Liver (tissue), 9 donors: ENCODE data around the gene ZCCHC14. TPM values are rescaled to one million over a fixed set of nuclear protein-coding genes. Genes with fewer than 3 reads are reported as not detected.
"Not testable (repeated sequence)": the region's sequence is repeated elsewhere in the genome, so short reads cannot be mapped to it uniquely, and the experiment has no call there.

Experiments used
- DNase-seq: peaks from one replicate; pipeline ENCODE4 v3.0.0-alpha.2; 2017; ENCODE audit warnings: low spot score
- H3K27ac ChIP-seq, 2 donors: one replicate each; pipeline ENCODE4 v1.7.0; 2013; ENCODE audit warnings: inconsistent platforms in 2 of 2, low read length in 2 of 2, control low read depth in 1 of 2, low read depth in 1 of 2, mild to moderate bottlenecking in 1 of 2
- H3K27me3 ChIP-seq, 4 donors: one replicate each; pipeline versions ENCODE4 v1.6.1 to v1.7.0; 2013; ENCODE audit warnings: low read length in 3 of 4, inconsistent platforms in 1 of 4, mild to moderate bottlenecking in 1 of 4, moderate library complexity in 1 of 4; ENCODE audit not compliant: control insufficient read depth in 4 of 4, insufficient read depth in 4 of 4
- H3K36me3 ChIP-seq, 4 donors: one replicate each; pipeline versions ENCODE4 v1.6.1 to v1.7.0; 2013; ENCODE audit warnings: low read length in 3 of 4, mild to moderate bottlenecking in 3 of 4, low read depth in 1 of 4, moderate library complexity in 1 of 4; ENCODE audit not compliant: control insufficient read depth in 4 of 4, insufficient read depth in 3 of 4
- H3K4me1 ChIP-seq, 4 donors: one replicate each; pipeline versions ENCODE4 v1.6.1 to v1.7.0; 2013; ENCODE audit warnings: low read length in 3 of 4, mild to moderate bottlenecking in 3 of 4, moderate library complexity in 1 of 4; ENCODE audit not compliant: control insufficient read depth in 4 of 4, insufficient read depth in 4 of 4
- H3K4me3 ChIP-seq, 3 donors: one replicate each; pipeline versions ENCODE4 v1.6.1 to v1.7.0; 2013; ENCODE audit warnings: low read length in 3 of 3, control low read depth in 1 of 3, low read depth in 1 of 3, mild to moderate bottlenecking in 1 of 3
- H3K9ac ChIP-seq, 2 donors: one replicate each; pipeline ENCODE4 v1.7.0; 2013; ENCODE audit warnings: low read length in 2 of 2, mild to moderate bottlenecking in 2 of 2, moderate library complexity in 2 of 2, control low read depth in 1 of 2, low read depth in 1 of 2
- H3K9me3 ChIP-seq, 4 donors: one replicate each; pipeline versions ENCODE4 v1.6.1 to v1.7.0; 2013; ENCODE audit warnings: low read length in 3 of 4; ENCODE audit not compliant: control insufficient read depth in 4 of 4
- CTCF ChIP-seq: fragments of 150-350 bp; IDR thresholded peaks from 2 replicates; pipeline ENCODE4 v1.5.1; 2017; ENCODE audit warnings: improper control_type of control experiment, low read depth, low read length; ENCODE audit not compliant: missing input control
- EGR1 ChIP-seq, 2 donors: IDR thresholded peaks; 2 replicates each; pipeline ENCODE4 v1.6.1; 2016 to 2018; ENCODE audit warnings: antibody characterized with exemption in 2 of 2, low read depth in 2 of 2
- FOXA1 ChIP-seq: IDR thresholded peaks from 2 replicates; pipeline ENCODE4 v1.6.1; 2016; ENCODE audit warnings: antibody characterized with exemption
- GABPA ChIP-seq, 2 donors: IDR thresholded peaks in 1 of 2; conservative IDR thresholded peaks in 1 of 2; 2 replicates each; pipeline ENCODE4 v1.6.1; 2016; ENCODE audit warnings: antibody characterized with exemption in 2 of 2, mild to moderate bottlenecking in 1 of 2, moderate library complexity in 1 of 2
- HNF4A ChIP-seq, 2 donors: conservative IDR thresholded peaks; 2 replicates each; pipeline ENCODE4 v1.6.1; 2016; ENCODE audit warnings: antibody characterized with exemption in 2 of 2, mild to moderate bottlenecking in 2 of 2
- HNF4G ChIP-seq: IDR thresholded peaks from 2 replicates; pipeline ENCODE4 v1.6.1; 2016; ENCODE audit warnings: antibody characterized with exemption
- JUND ChIP-seq, 2 donors: IDR thresholded peaks; 2 replicates each; pipeline ENCODE4 v1.6.1; 2016; ENCODE audit warnings: antibody characterized with exemption in 2 of 2
- NR2F2 ChIP-seq: IDR thresholded peaks from 2 replicates; pipeline ENCODE4 v1.6.1; 2016; ENCODE audit warnings: antibody characterized with exemption
- RAD21 ChIP-seq, 2 donors: IDR thresholded peaks; 2 replicates each; pipeline ENCODE4 v1.6.1; 2016; ENCODE audit warnings: antibody characterized with exemption in 2 of 2, mild to moderate bottlenecking in 2 of 2
- RXRA ChIP-seq, 2 donors: IDR thresholded peaks; 2 replicates each; pipeline ENCODE4 v1.6.1; 2017 to 2018; ENCODE audit warnings: antibody characterized with exemption in 2 of 2, mild to moderate bottlenecking in 1 of 2
- SP1 ChIP-seq: IDR thresholded peaks from 2 replicates; pipeline ENCODE4 v1.6.1; 2018; ENCODE audit warnings: antibody characterized with exemption, mild to moderate bottlenecking
- YY1 ChIP-seq: IDR thresholded peaks from 2 replicates; pipeline ENCODE4 v1.6.1; 2016; ENCODE audit warnings: antibody characterized with exemption, mild to moderate bottlenecking
- ZBTB33 ChIP-seq: IDR thresholded peaks from 2 replicates; pipeline ENCODE4 v1.6.1; 2016; ENCODE audit warnings: antibody characterized with exemption
- WGBS: extraction: QIAGEN DNeasy Blood & Tissue Kit; methylation state at CpG from one replicate; pipeline ENCODE4 v1.1.7; 2013; 5-methylcytosine and 5-hydroxymethylcytosine counted together
- polyA plus RNA-seq, 2 donors: library from polyadenylated mRNA; stranded (reverse) in 1 of 2; unstranded in 1 of 2; fragments of 200-250 nt in 1 of 2; fragments of >200 nt in 1 of 2; fragmentation: Nextera tagmentation in 1 of 2; extraction: Ambion mirVana in 1 of 2; gene quantifications; one replicate each; pipeline versions ENCODE4 v1.2.1 to v1.2.3, GENCODE V29; 2013 to 2015
- total RNA-seq, 2 donors: library from RNA; depleted of rRNA; stranded (reverse); fragments of >200 nt; gene quantifications; one replicate each; pipeline ENCODE4 v1.2.3, GENCODE V29; 2014
- TF ChIP-seq, protein P1 (sequence below): IDR thresholded peaks from 2 replicates; pipeline ENCODE4 v1.6.1; 2016; ENCODE audit warnings: antibody characterized with exemption, mild to moderate bottlenecking
- TF ChIP-seq, protein P2 (sequence below): IDR thresholded peaks from 2 replicates; pipeline ENCODE4 v1.6.1; 2016; ENCODE audit warnings: antibody characterized with exemption
- TF ChIP-seq, protein P3 (sequence below): IDR thresholded peaks from 2 replicates; pipeline ENCODE4 v1.6.1; 2016; ENCODE audit warnings: antibody characterized with exemption
- donor health status: healthy.
- donor health status: healthy.
- donor health status: healthy.
- donor health status: healthy.
- donor health status: healthy.

Gene ZCCHC14
- total and polyA plus RNA-seq, 4 donors: 6.3 to 21.7 (median 8.0) TPM

DNA sequence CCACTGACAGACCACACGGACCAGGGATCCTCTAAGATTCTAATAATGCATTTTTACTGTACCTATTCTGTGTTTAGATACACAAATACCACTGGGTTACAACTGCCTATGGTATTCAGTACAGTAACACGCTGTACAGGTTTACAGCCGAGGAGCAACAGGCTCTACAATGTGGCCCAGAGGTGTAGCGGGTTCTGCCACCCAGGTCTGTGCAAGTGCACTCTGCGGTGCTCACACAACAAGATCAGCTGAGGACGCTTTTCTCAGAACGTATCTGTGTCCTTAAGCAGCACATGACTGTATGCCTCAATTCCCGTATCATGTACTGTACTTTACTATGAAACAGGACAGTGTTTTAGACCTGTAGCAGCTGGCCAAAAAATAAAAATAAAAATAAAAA, 6.5 kb downstream of the ZCCHC14 start:
- 76% methylated on average over 8 of the region's 8 CpGs for WGBS
- DNase-seq: no peak
- H3K4me1 ChIP-seq: peaks cover 16 to 68% (median 48%) of the 10 kb centered on the region in 4 donors
- TF ChIP-seq RXRA (IDR thresholded peaks at IDR 0.05) (no peak), ZBTB33 (no peak), EGR1 (IDR thresholded peaks at IDR 0.05; ENCODE audit: low read depth in 2 of 2) (no peak), GABPA (IDR thresholded peaks at IDR 0.05 in 1 of 2, conservative IDR thresholded peaks at IDR 0.05 in 1 of 2) (no peak), FOXA1 (no peak), HNF4G (no peak), NR2F2 (no peak), HNF4A (conservative IDR thresholded peaks at IDR 0.05) (no peak), YY1 (no peak), JUND (IDR thresholded peaks at IDR 0.05) (no peak), CTCF (no peak), SP1 (no peak), RAD21 (IDR thresholded peaks at IDR 0.05) (no peak)
- TF ChIP-seq, protein P1, sequence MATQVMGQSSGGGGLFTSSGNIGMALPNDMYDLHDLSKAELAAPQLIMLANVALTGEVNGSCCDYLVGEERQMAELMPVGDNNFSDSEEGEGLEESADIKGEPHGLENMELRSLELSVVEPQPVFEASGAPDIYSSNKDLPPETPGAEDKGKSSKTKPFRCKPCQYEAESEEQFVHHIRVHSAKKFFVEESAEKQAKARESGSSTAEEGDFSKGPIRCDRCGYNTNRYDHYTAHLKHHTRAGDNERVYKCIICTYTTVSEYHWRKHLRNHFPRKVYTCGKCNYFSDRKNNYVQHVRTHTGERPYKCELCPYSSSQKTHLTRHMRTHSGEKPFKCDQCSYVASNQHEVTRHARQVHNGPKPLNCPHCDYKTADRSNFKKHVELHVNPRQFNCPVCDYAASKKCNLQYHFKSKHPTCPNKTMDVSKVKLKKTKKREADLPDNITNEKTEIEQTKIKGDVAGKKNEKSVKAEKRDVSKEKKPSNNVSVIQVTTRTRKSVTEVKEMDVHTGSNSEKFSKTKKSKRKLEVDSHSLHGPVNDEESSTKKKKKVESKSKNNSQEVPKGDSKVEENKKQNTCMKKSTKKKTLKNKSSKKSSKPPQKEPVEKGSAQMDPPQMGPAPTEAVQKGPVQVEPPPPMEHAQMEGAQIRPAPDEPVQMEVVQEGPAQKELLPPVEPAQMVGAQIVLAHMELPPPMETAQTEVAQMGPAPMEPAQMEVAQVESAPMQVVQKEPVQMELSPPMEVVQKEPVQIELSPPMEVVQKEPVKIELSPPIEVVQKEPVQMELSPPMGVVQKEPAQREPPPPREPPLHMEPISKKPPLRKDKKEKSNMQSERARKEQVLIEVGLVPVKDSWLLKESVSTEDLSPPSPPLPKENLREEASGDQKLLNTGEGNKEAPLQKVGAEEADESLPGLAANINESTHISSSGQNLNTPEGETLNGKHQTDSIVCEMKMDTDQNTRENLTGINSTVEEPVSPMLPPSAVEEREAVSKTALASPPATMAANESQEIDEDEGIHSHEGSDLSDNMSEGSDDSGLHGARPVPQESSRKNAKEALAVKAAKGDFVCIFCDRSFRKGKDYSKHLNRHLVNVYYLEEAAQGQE: no peak
- TF ChIP-seq, protein P2, sequence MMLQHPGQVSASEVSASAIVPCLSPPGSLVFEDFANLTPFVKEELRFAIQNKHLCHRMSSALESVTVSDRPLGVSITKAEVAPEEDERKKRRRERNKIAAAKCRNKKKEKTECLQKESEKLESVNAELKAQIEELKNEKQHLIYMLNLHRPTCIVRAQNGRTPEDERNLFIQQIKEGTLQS: no peak
- TF ChIP-seq, protein P3, sequence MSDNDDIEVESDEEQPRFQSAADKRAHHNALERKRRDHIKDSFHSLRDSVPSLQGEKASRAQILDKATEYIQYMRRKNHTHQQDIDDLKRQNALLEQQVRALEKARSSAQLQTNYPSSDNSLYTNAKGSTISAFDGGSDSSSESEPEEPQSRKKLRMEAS: no peak
- H3K36me3 ChIP-seq: no peaks in the 10 kb centered on the region
- peak overlapping the region; percentile 21 to 37 for H3K27ac ChIP-seq
- no peaks in the 10 kb centered on the region for H3K9me3 ChIP-seq
- no peak overlapping the region for H3K4me3 ChIP-seq
- H3K9ac ChIP-seq: no peak overlapping the region
- no peaks in the 10 kb centered on the region for H3K27me3 ChIP-seq

DNA sequence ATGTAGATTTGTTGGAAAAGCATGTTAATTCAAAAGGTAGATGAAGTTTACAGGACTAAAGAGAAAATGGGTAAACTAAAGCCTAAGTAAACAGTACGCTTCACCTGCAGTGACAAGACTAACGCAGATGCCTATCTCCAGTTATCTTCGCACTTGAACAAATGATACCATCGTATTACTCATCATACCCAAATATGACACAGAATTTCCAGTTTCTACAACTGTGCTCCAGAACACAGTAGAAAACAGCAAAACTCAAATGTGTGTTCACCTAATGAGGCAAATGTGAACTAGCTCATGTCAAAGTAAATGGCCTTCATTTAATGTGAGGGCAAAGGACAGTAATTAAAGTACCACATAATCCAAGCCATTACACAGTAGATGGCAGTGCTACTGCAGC, 7.0 kb downstream of the ZCCHC14 start:
- H3K27ac ChIP-seq: peak overlapping the region; percentile 21 to 37
- H3K36me3 ChIP-seq, DNase-seq, H3K4me3 ChIP-seq, H3K9ac ChIP-seq, H3K27me3 ChIP-seq, H3K9me3 ChIP-seq: not testable (repeated sequence)
- WGBS: 67% methylated on average over 4 of the region's 4 CpGs
- H3K4me1 ChIP-seq: peaks cover 16 to 67% (median 47%) of the 10 kb centered on the region in 4 donors
